ENCODE data around the gene PAK5.

PAK5 gene

GRCh38 chr20:9775176-9775575 is 63.7 kb downstream of the PAK5 start:
- no peak for DNase-seq

GRCh38 chr20:9769954-9770353 is 68.9 kb downstream of the PAK5 start:
- no peak for DNase-seq

- no peak for DNase-seq
Observed at GRCh38 chr20:9761476-9761875, 77.4 kb downstream of the PAK5 start.

- DNase-seq: no peak
Observed at GRCh38 chr20:9759392-9759791, 79.5 kb downstream of the PAK5 start.

GRCh38 chr20:9758752-9759151 is 80.1 kb downstream of the PAK5 start:
- no peak for DNase-seq

GRCh38 chr20:9756660-9757059 is 82.2 kb downstream of the PAK5 start:
- DNase-seq: no peak

- no peak for DNase-seq
Observed at GRCh38 chr20:9755301-9755700, 83.6 kb downstream of the PAK5 start.

GRCh38 chr20:9744551-9744950 is 94.3 kb downstream of the PAK5 start:
- no peak for DNase-seq

- DNase-seq: no peak
Observed at GRCh38 chr20:9743871-9744270, 95.0 kb downstream of the PAK5 start.

- DNase-seq: no peak
Observed at GRCh38 chr20:9742821-9743220, 96.1 kb downstream of the PAK5 start.

GRCh38 chr20:9741996-9742395 is 96.9 kb downstream of the PAK5 start:
- no peak for DNase-seq

GRCh38 chr20:9740486-9740885 is 98.4 kb downstream of the PAK5 start:
- no peak for DNase-seq

GRCh38 chr20:9739991-9740390 is 98.9 kb downstream of the PAK5 start:
- DNase-seq: no peak

GRCh38 chr20:9736373-9736772 is 102.5 kb downstream of the PAK5 start:
- DNase-seq: no peak

- no peak for DNase-seq
Observed at GRCh38 chr20:9723501-9724202, 115.2 kb downstream of the PAK5 start.

- no peak for DNase-seq
Observed at GRCh38 chr20:9711872-9712271, 127.0 kb downstream of the PAK5 start.

- DNase-seq: no peak
Observed at GRCh38 chr20:9710685-9711084, 128.2 kb downstream of the PAK5 start.

GRCh38 chr20:9705722-9706476 is 133.0 kb downstream of the PAK5 start:
- no peak for DNase-seq

GRCh38 chr20:9699181-9699580 is 139.7 kb downstream of the PAK5 start:
- DNase-seq: no peak

- no peak for DNase-seq
Observed at GRCh38 chr20:9689041-9689440, 149.8 kb downstream of the PAK5 start.

GRCh38 chr20:9686866-9687265 is 152.0 kb downstream of the PAK5 start:
- no peak for DNase-seq

- no peak for DNase-seq
Observed at GRCh38 chr20:9686455-9686854, 152.4 kb downstream of the PAK5 start.

- no peak for DNase-seq
Observed at GRCh38 chr20:9686001-9686400, 152.9 kb downstream of the PAK5 start.

- DNase-seq: no peak
Observed at GRCh38 chr20:9685011-9685410, 153.9 kb downstream of the PAK5 start.

Measured in activated gamma-delta T cell treated with Interleukin-2 at 50 U/mL for 16 hours (primary cell).